IMR-90 (cell line): ENCODE measurements around the gene PRIMA1. TPM values are rescaled to one million over a fixed set of nuclear protein-coding genes. Genes with fewer than 3 reads are reported as not detected.

Source experiments
- ATAC-seq: fragments of 200-7000 bp; cut with Tn5 transposase; 2 replicates; pipeline ENCODE4 v1.9.1; 2020; ENCODE audit warnings: low read depth, mild to moderate bottlenecking, moderate library complexity
- BruUV-seq: library from RNA; stranded (reverse); fragments of 400-500 nt; replicated peaks from 2 replicates; lab custom pipeline; 2021; lab: Mats Ljungman, UMichigan
- CTCF ChIA-PET: fragments of 300-600 bp; formaldehyde crosslinking; extraction: SDS; loops from one replicate; lab custom pipeline; 2021; ENCODE audit warnings: antibody characterized with exemption; lab: Yijun Ruan, JAX
- POLR2A ChIA-PET: fragments of 300-600 bp; sonication (Branson Sonifier 250); formaldehyde crosslinking; loops from one replicate; lab custom pipeline; 2022; ENCODE audit warnings: antibody characterized with exemption; ENCODE audit not compliant: unreplicated experiment; lab: Charles Lee
- DNase-seq: peaks from one replicate; pipeline ENCODE4 v3.0.0; 2013
- H2AFZ ChIP-seq: replicated peaks from 2 replicates; pipeline ENCODE3; 2013; ENCODE audit warnings: low read length, mild to moderate bottlenecking; ENCODE audit not compliant: poor library complexity
- H2AK5ac ChIP-seq: 2 replicates; pipeline ENCODE4 v1.6.1; 2013; ENCODE audit warnings: low read depth, low read length, inconsistent platforms
- H2AK9ac ChIP-seq: replicated peaks from 2 replicates; pipeline ENCODE3; 2013; ENCODE audit warnings: mild to moderate bottlenecking, low read depth, low read length, moderate library complexity; ENCODE audit not compliant: poor library complexity
- H2BK120ac ChIP-seq: 2 replicates; pipeline ENCODE4 v1.6.1; 2013; ENCODE audit warnings: low read depth, low read length, inconsistent platforms
- H2BK15ac ChIP-seq: 3 replicates; pipeline ENCODE4 v1.6.1; 2013; ENCODE audit warnings: low read depth, low read length, inconsistent platforms
- H2BK20ac ChIP-seq: 2 replicates; pipeline ENCODE4 v1.6.1; 2013; ENCODE audit warnings: low read depth, mild to moderate bottlenecking, inconsistent platforms, low read length, moderate library complexity
- H2BK5ac ChIP-seq: 2 replicates; pipeline ENCODE4 v1.6.1; 2013; ENCODE audit warnings: mild to moderate bottlenecking, low read depth, low read length, inconsistent platforms; ENCODE audit not compliant: poor library complexity, severe bottlenecking
- H3K14ac ChIP-seq: replicated peaks from 2 replicates; pipeline ENCODE4 v1.6.1; 2013; ENCODE audit warnings: low read depth, low read length, inconsistent platforms
- H3K18ac ChIP-seq: 2 replicates; pipeline ENCODE4 v1.6.1; 2013; ENCODE audit warnings: low read depth, low read length, control low read depth
- H3K23ac ChIP-seq: 2 replicates; pipeline ENCODE4 v1.6.1; 2013; ENCODE audit warnings: low read depth, low read length, inconsistent platforms
- H3K27ac ChIP-seq: 2 replicates; pipeline ENCODE4 v1.5.1; 2013; ENCODE audit warnings: mild to moderate bottlenecking, control low read depth, low read length; ENCODE audit not compliant: insufficient read depth
- H3K27me3 ChIP-seq: 2 replicates; pipeline ENCODE4 v1.6.1; 2013; ENCODE audit warnings: low read length; ENCODE audit not compliant: control insufficient read depth, insufficient read depth
- H3K36me3 ChIP-seq: 2 replicates; pipeline ENCODE4 v1.6.1; 2013; ENCODE audit warnings: low read length, mixed read lengths; ENCODE audit not compliant: control insufficient read depth, insufficient read depth
- H3K4ac ChIP-seq: 2 replicates; pipeline ENCODE4 v1.6.1; 2013; ENCODE audit warnings: low read depth, low read length, inconsistent platforms
- H3K4me1 ChIP-seq: 2 replicates; pipeline ENCODE4 v1.6.1; 2013; ENCODE audit warnings: low read length, mixed read lengths; ENCODE audit not compliant: control insufficient read depth, insufficient read depth
- H3K4me2 ChIP-seq: 2 replicates; pipeline ENCODE4 v1.6.1; 2013; ENCODE audit warnings: low read depth, mild to moderate bottlenecking, control low read depth, low read length, moderate library complexity
- H3K4me3 ChIP-seq: 2 replicates; pipeline ENCODE4 v1.5.1; 2013; ENCODE audit warnings: low read depth, mild to moderate bottlenecking, control low read depth, low read length, moderate library complexity; ENCODE audit not compliant: insufficient read depth
- H3K56ac ChIP-seq: 2 replicates; pipeline ENCODE4 v1.6.1; 2013; ENCODE audit warnings: low read length, inconsistent platforms; ENCODE audit not compliant: insufficient read depth; ENCODE audit errors: extremely low read depth
- H3K79me1 ChIP-seq, 2 experiments: 2 replicates each; pipeline ENCODE4 v1.6.1; 2013; ENCODE audit warnings: low read length in 2 of 2, inconsistent platforms in 1 of 2, low read depth in 1 of 2
- H3K9ac ChIP-seq: 2 replicates; pipeline ENCODE4 v1.6.1; 2013; ENCODE audit warnings: low read depth, low read length, control low read depth
- H3K9me1 ChIP-seq: 2 replicates; pipeline ENCODE4 v1.6.1; 2013; ENCODE audit warnings: low read length, inconsistent platforms; ENCODE audit not compliant: insufficient read depth
- H3K9me3 ChIP-seq: 2 replicates; pipeline ENCODE4 v1.6.1; 2013; ENCODE audit warnings: low read length; ENCODE audit not compliant: control insufficient read depth, insufficient read depth
- H4K20me1 ChIP-seq: 2 replicates; pipeline ENCODE4 v1.6.1; 2013; ENCODE audit warnings: low read length, inconsistent platforms; ENCODE audit not compliant: insufficient read depth
- H4K5ac ChIP-seq: 2 replicates; pipeline ENCODE4 v1.6.1; 2013; ENCODE audit warnings: mild to moderate bottlenecking, low read depth, low read length, control low read depth
- H4K8ac ChIP-seq, 2 experiments: 2 replicates each; pipeline ENCODE4 v1.6.1; 2013; ENCODE audit warnings: low read depth in 2 of 2, low read length in 2 of 2, control low read depth in 1 of 2, inconsistent platforms in 1 of 2
- H4K91ac ChIP-seq: 2 replicates; pipeline ENCODE4 v1.6.1; 2013; ENCODE audit warnings: low read depth, low read length, inconsistent platforms; ENCODE audit not compliant: insufficient read depth
- MAFK ChIP-seq: IDR thresholded peaks from 2 replicates; pipeline ENCODE4 v1.6.1; 2012; ENCODE audit warnings: low read depth, low read length, improper control_type of control experiment
- RAD21 ChIP-seq: IDR thresholded peaks from 2 replicates; pipeline ENCODE4 v1.6.1; 2012; ENCODE audit warnings: low read length, improper control_type of control experiment
- RCOR1 ChIP-seq: IDR thresholded peaks from 2 replicates; pipeline ENCODE4 v1.6.1; 2012; ENCODE audit warnings: mild to moderate bottlenecking, low read length, improper control_type of control experiment; ENCODE audit not compliant: insufficient replicate concordance
- RFX5 ChIP-seq: IDR thresholded peaks from 2 replicates; pipeline ENCODE4 v1.8.0; 2012; ENCODE audit warnings: low read depth, mild to moderate bottlenecking, low read length, moderate library complexity
- WGBS, 2 experiments: methylation state at CpG; one replicate each; pipeline versions ENCODE4 v1.1.5 to v1.1.7; 2013; ENCODE audit warnings: missing lambda C conversion rate in 2 of 2; ENCODE audit not compliant: insufficient read length in 1 of 2; ENCODE audit errors: extremely low coverage in 2 of 2; 5-methylcytosine and 5-hydroxymethylcytosine counted together
- dilution Hi-C: fragments of 300-500 bp; cut with HindIII; formaldehyde crosslinking; loops from one replicate; pipeline ENCODE4 v1.14.3; 2018; ENCODE audit warnings: low sequenced_read_pairs; ENCODE audit not compliant: unreplicated experiment
- in situ Hi-C: fragments of 300-500 bp; cut with MboI; formaldehyde crosslinking; loops from 3 replicates; pipeline ENCODE4 v1.14.3; 2019; ENCODE audit warnings: low sequenced_read_pairs, inconsistent platforms, mixed read lengths
- intact Hi-C: fragments of 100-400 bp; cut with micrococcal nuclease; formaldehyde crosslinking; loops from 2 replicates; pipeline ENCODE4 v1.10.0; 2022
- polyA plus RNA-seq, 3 experiments: library from polyadenylated mRNA; depleted of rRNA; stranded (reverse); fragments of >200 nt; gene quantifications; 2 replicates each; pipeline ENCODE4 v1.2.3, GENCODE V29; 2012; ENCODE audit warnings: low replicate concordance in 1 of 3
- total RNA-seq: library from RNA; depleted of rRNA; stranded (reverse); fragments of >200 nt; gene quantifications from 2 replicates; pipeline ENCODE4 v1.2.3, GENCODE V29; 2012
- TF ChIP-seq, protein P1 (sequence below): conservative IDR thresholded peaks from 2 replicates; pipeline ENCODE4 v1.5.1; 2012; ENCODE audit warnings: mild to moderate bottlenecking, low read depth, low read length, improper control_type of control experiment
- TF ChIP-seq, protein P2 (sequence below): fragments of 150-350 bp; IDR thresholded peaks from 2 replicates; pipeline ENCODE4 v1.6.1; 2017; ENCODE audit warnings: mild to moderate bottlenecking, antibody characterized with exemption, low read length, low read depth

Gene PRIMA1
- total and polyA plus RNA-seq, 2 of the 4 experiments (the other 2 are of a cell fraction), result not detected

GRCh38 chr14:93686268-93686667 lies 102.0 kb downstream of the PRIMA1 start:
- TF ChIP-seq RAD21 (no peak), RCOR1 (no peak), RFX5 (no peak), MAFK (no peak)
- TF ChIP-seq, protein P1, sequence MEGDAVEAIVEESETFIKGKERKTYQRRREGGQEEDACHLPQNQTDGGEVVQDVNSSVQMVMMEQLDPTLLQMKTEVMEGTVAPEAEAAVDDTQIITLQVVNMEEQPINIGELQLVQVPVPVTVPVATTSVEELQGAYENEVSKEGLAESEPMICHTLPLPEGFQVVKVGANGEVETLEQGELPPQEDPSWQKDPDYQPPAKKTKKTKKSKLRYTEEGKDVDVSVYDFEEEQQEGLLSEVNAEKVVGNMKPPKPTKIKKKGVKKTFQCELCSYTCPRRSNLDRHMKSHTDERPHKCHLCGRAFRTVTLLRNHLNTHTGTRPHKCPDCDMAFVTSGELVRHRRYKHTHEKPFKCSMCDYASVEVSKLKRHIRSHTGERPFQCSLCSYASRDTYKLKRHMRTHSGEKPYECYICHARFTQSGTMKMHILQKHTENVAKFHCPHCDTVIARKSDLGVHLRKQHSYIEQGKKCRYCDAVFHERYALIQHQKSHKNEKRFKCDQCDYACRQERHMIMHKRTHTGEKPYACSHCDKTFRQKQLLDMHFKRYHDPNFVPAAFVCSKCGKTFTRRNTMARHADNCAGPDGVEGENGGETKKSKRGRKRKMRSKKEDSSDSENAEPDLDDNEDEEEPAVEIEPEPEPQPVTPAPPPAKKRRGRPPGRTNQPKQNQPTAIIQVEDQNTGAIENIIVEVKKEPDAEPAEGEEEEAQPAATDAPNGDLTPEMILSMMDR, result no peak
- TF ChIP-seq, protein P2, sequence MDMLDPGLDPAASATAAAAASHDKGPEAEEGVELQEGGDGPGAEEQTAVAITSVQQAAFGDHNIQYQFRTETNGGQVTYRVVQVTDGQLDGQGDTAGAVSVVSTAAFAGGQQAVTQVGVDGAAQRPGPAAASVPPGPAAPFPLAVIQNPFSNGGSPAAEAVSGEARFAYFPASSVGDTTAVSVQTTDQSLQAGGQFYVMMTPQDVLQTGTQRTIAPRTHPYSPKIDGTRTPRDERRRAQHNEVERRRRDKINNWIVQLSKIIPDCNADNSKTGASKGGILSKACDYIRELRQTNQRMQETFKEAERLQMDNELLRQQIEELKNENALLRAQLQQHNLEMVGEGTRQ, result no peak
- H3K27me3 ChIP-seq, result no peaks in the 10 kb centered on the region
- H3K9me1 ChIP-seq, result no peaks in the 10 kb centered on the region
- no peak for DNase-seq
- H3K36me3 ChIP-seq, result no peaks in the 10 kb centered on the region
- no peak overlapping the region for H2BK15ac ChIP-seq
- H2AFZ ChIP-seq, result no peak overlapping the region
- no peak overlapping the region for H2BK20ac ChIP-seq
- H3K4me1 ChIP-seq, result no peaks in the 10 kb centered on the region
- H4K91ac ChIP-seq, result no peak overlapping the region
- 0% methylated on average over 2 of the region's 5 CpGs; no CpG with 5 or more reads in 1 of the 2 experiments for WGBS, 2 experiments
- no peak overlapping the region for H2AK9ac ChIP-seq
- no peak overlapping the region for H2BK5ac ChIP-seq
- no peaks in the 10 kb centered on the region for H3K79me1 ChIP-seq
- no peak overlapping the region for H3K18ac ChIP-seq
- CTCF ChIA-PET, result no interaction called here
- H3K4ac ChIP-seq, result no peak overlapping the region
- in situ Hi-C loops (no loop called here), dilution Hi-C loops (no loop called here), intact Hi-C loops (no loop called here)
- no peak overlapping the region for H4K8ac ChIP-seq
- no peak overlapping the region for H3K14ac ChIP-seq
- no peak overlapping the region for H3K23ac ChIP-seq
- no peak overlapping the region for H3K4me2 ChIP-seq
- no peak overlapping the region for H3K27ac ChIP-seq
- POLR2A ChIA-PET, result interaction anchor here (0.6 kb wide), 1 partner anchor 422 kb away, joined by 6 read pairs; no protein-coding TSS in a partner anchor
- H3K56ac ChIP-seq, result no peak overlapping the region
- H4K20me1 ChIP-seq, result no peaks in the 10 kb centered on the region
- H3K4me3 ChIP-seq, result no peak overlapping the region
- no peak overlapping the region for H3K9ac ChIP-seq
- no peak for ATAC-seq
- H4K5ac ChIP-seq, result no peak overlapping the region
- H2BK120ac ChIP-seq, result no peak overlapping the region
- no peaks in the 10 kb centered on the region for H3K9me3 ChIP-seq
- BruUV-seq, result no TSS peak
- H2AK5ac ChIP-seq, result no peak overlapping the region
